Hematopoietic multipotent progenitor cell (in vitro differentiated cells): ENCODE results near the gene TMEM50B. TPM values are rescaled to one million over a fixed set of nuclear protein-coding genes. Genes with fewer than 3 reads are reported as not detected.
A peak's percentile ranks its signal among the peaks of the same experiment; 100 is the strongest.
"Not testable (repeated sequence)": the region's sequence is repeated elsewhere in the genome, so short reads cannot be mapped to it uniquely, and the experiment has no call there.

Experiments
- DNase-seq, 3 donors: peaks; one replicate each; pipeline ENCODE4 v3.0.0-alpha.2; 2011 to 2015; ENCODE audit warnings: low read depth in 2 of 3, low spot score in 2 of 3
- total RNA-seq: library from RNA; depleted of rRNA; stranded (reverse); fragments of >200 nt; gene quantifications from one replicate; pipeline ENCODE4 v1.2.3, GENCODE V29; 2012

The TMEM50B gene
- 11.6 TPM for total RNA-seq

DNA sequence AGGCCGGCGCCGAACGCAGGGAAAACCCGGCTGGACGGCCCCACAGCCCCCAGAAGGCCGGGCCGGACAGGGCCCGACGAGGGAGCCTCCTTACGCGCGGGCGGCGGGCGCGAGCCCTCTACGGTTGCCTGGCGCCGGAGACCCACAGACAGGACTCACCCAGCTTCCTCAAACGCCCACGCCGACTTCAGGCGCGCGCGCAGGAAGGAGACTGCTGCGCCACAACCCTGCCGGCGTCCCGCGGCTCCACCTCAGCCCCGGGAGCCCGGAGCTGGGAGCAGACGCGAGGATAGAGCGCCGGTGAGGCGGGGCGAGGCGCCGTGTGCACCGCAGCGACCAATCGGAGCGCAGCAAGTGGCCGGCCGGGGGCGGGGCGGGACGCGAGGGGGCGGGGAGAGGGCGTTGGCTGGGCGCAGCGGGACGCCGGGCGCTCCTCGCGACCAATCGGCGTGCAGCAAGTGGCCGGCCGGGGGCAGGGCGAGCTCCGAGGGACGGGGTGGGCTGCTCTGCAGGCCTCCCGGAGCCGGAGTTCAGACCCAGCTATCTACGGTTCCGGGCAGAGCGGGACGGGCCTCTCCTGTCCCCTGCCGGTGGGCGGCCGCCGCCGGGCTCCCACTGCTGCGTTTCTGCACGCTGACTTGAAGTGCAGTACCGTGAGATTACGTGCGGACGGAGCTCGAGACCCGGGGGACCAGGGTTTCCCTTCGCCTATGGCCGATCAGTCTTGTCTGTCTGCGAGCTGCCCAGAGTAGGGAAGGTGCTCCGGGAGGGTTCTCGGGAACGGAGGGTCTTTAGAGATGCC is at the start of gene TMEM50B:
TMEM50B (minus strand) TSS at position 296 of the 802 bp plus-strand sequence. CDS start 11,089 bp downstream, outside the sequence.
- DNase-seq = peak; percentile 89 to 98 (median 98)

DNA sequence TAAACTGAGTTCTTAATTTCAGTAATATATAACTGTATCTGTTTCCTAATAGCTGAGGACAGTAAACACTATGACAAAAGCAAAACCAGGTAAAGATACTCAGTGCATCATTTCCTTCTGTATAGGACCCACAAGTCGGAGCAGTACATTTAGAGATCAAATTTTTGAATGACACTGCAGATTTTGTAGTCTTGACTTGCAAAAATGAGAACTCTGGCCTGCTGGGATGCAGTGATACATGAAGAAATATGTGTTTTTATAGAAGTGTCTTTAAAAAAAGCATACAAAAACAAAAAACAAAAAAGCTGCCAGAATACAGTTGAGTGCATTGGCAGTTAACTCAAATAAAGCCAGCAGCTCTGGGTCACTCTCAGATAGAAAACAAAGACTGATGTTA is 43.2 kb upstream of the TMEM50B start:
- DNase-seq = peak in 1 of 3 donors; percentile 11

DNA sequence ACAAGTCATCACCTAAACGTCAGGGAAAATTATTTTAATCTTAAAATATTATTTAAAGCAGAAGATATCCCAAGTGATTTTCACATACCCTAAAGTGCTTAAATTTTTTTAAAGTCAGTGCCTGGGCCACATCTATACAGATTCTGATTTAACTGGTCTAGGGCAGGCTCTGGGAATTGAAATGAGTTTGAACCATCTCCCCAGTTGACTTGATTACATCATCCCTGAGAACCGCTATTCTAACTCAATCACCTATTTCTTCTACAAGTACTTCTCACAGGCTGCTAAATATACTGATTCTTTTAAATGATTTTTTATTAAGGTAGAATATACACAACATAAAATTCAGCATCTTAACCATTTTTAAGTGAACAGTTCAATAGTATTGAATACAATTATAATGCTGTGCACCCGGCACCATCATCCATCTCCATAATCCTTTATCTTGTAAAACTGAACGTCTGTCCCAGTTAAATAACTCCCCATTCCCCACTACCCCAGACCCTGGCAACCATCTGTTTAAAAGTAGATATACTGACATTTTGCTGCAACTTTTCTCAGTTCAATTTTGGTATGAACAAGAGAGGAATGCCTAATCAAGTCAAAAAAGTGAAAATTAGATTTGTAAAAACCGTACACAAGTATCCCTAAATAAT is 42.7 kb upstream of the TMEM50B start:
- DNase-seq = no peak

DNA sequence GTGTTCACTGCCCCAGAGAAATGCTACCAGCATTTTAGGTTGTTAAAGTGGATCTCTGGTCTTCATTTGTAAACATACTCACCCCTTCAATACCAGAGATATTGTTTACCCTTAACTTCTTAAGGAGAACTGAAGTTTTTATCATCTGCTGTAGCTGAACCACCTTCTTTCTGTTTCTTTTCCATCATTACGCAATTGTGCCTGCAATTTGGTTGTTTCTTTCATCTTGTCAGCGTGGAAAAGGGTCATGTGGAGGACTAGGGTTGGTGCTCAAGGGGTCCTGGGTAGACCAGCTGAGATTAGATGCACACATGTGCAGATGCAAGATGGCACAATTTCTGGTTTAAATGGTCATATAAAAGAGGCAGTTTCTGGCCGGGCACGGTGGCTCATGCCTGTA is 39.1 kb upstream of the TMEM50B start:
- DNase-seq = no peak

DNA sequence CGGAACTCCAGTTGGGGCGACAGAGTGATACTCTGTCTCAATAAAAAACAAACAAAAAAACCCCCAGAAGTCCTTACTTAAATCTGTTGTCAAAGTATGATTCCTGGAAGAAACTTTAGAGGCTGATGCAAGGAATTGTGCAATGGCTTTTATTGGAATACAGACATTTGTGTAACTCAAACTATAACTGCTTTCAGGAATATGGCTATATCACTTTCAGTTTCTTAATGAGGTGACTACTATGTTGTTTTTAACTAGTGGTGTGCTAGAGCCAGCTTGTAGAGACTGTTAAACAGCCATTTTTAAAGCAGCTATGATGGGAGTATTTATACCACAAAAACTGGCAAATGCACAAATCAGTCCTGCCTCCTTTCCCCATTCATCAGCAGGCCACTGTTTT is 34.5 kb upstream of the TMEM50B start:
- no peak for DNase-seq

DNA sequence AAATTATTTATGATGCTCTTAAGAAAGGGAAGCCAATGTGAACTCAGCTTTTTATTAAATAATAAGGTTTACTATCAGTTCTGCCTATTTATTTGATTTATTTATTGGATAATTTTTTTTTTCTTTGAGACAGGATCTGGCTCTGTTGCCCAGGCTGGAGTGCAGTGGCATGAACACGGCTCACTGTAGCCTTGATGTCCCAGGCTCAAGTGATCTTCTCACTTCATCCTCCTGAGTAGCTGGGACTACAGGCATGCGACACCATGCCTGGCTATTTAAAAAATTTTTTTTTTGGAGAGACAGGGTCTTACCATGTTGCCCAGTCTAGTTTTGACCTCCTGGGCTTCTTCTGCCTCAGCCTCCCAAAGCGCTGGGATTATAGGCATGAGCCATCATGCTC is 32.7 kb upstream of the TMEM50B start:
- no peak for DNase-seq

DNA sequence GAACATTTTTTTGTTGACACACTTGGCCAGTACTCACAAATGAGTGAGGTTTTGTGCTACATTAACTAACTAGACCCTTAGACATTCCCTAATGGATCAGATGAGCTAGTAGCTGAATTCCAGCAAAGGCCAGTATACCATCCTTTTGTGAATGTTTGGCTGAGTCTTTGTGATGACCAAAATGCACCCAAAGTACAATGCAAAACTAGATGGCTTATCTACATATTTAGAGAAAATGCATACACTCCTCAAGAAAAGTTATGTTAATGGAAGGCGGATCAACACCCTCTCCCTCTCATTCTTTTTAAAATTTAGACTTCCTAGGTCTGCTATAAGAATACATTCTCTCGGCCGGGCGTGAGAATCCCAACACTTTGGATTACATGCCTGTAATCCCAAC is 31.9 kb upstream of the TMEM50B start:
- no peak for DNase-seq

DNA sequence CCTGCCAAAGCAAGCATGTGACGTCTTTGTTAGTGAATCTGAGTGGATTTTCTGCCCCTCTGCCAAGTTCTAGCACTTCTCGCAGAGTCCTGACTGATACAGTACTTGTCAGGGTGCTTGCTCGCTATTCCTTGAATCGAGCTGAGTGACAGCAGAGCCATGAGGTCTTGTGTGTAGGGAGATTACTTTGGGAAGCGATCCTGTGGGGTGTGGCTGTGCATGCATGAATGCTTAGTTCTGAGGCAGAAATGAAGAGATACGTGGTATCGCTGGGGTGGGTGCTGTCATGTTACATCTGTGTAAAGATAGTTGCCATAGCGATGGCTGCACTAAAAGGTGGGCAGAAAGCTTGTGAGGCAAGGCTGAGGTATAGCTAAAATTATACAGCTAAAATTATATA is 31.1 kb upstream of the TMEM50B start:
- no peak for DNase-seq

DNA sequence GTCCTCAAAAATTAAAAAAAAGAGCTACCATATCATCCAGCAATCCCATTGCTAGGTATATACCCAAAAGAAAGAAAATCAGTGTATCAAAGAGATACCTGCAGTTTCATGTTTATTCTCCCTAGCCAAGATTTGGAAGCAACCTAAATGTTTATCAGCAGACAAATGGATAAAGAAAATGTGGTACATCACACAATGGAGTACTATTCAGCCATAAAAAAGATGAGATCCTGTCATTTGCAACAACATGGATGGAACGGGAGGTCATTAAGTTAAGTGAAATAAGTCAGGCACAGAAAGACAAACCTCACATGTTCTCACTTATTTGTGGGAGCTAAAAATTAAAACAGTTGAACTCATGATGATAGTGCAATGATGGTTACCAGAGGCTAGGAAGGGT is 27.2 kb upstream of the TMEM50B start:
- DNase-seq = not testable (repeated sequence)

DNA sequence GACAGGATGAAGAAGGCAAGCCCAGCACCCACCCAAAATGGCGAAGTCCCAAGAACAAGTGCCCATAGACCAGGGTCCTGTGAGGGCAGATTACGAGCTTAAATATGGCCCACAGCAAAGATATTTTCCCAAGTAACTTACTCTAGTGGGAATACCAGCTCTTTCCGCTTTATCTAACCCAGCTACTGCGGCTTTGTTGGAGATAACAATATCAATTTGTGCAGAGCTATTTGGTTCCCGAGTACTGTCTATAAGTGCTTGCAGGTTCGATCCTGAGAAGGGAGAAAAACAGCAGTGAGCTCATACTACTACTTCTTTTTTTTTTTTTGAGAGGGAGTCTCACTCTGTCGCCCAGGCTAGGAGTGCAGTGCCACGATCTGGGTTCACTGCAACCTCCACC is 26.1 kb upstream of the TMEM50B start:
- no peak for DNase-seq

DNA sequence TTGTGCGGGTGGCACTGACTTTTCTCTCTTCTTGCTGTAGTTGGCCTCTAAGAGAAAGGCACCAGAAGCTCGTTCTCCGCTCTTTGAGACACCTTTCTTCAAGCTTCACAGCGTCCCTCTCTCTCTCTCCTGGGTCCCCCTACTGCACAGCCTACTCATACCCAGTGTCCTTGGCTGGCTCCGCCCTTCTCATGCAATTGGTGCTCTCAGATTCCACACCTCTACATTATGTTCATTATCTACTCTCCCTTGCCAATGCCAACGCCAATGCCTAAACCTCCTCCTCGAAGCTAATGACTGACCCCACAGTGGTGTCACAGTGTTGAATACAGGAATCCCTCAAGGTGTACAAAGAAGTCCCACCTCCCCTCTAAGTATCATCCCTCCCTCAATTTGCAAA is 16.6 kb upstream of the TMEM50B start:
- no peak for DNase-seq

DNA sequence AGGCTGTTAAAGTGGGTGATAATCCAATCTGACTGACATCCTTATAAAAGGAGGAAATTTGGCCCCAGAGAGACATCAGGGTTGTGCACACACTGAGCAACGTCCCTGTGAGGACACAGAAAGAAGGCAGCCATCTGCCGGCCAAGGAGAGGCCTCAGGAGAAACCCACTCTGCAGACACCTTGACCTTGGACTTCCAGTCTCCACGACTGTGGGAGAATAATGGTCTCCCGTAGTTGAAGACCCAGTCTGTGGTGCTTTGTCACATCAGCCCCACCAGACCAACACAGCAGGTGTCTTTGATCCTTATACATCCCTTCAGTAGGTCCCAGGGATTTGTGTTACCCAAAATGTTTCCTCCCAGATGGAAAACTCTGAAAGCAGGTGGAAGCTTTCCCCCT is 16.0 kb upstream of the TMEM50B start:
- no peak for DNase-seq

DNA sequence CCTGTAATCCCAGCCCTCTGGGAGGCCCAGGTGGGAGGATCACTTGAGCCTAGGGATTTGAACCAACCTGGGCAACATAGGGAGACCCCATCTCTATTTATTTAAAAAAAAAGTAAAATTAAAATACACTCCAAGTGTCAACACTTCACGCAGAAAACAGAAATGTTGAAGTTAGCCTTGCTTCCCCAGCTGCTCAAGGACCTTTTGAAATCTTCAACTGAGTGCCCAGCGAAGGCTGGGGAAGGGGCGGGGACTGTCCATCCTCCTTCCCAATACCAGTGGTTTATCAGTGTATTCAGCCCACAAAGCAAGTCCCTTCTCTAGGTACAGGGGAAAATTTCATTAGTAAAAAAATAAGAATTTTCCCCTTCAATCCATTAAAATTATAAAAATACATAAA is 14.0 kb upstream of the TMEM50B start:
- no peak for DNase-seq

DNA sequence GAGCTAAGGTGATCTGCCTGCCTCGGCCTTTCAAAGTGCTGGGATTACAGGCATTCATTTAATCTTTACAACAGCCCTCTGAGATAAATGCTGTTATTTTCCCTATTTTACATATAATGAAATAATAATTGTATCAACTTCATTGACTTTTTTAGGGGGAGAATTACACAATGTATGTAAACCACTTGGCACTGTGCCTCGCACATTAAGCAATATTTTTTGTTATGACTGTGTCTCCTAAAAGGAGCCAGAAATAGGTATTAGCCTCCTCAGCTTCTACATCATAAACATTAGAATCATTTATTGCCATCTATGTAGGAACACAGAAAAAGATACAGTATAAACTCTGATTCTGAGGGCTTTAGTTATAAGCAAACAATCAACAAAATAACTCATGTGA is 12.8 kb upstream of the TMEM50B start:
- peak in 1 of 3 donors; percentile 10 for DNase-seq

DNA sequence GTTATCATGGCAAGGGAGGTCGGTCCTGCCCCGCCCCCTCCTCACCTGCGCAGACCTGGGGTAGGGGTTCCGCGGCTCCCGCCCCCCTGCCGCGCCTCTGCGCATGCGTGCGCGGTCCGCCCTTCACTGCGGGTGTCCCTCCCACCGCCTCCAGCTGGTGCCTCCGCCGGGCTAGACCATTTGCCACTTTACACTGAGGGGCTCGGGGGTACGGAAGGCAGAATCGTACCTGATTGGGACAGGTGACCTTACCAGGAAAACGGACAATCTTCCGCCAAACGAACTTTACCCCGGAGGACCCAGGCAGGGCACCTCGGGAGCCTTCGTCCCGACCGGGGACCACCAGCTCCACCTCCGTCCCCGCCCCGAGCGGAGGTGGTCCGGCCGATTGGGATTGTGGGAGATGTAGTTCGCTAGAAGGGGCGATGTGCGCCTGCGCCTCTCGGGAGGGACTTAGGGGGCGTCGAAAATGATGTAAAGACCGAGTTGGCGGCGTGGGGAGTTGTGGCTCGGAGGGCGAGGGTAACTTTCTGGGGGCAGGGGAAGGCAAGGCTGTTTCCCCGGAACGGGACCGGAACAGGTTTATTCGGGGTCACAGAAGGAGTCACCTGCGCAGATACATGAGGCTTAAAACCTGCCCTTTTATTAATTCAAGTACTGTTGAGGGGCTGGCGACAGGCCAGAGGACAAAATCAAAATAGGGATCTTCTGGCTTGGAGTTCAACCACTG is 11.8 kb upstream of the TMEM50B start, which contains the start of gene DNAJC28:
DNAJC28 (minus strand) TSS at position 344 of the 730 bp plus-strand sequence. CDS start 2,323 bp downstream, outside the sequence.
- peak; percentile 85 to 98 (median 97) for DNase-seq

DNA sequence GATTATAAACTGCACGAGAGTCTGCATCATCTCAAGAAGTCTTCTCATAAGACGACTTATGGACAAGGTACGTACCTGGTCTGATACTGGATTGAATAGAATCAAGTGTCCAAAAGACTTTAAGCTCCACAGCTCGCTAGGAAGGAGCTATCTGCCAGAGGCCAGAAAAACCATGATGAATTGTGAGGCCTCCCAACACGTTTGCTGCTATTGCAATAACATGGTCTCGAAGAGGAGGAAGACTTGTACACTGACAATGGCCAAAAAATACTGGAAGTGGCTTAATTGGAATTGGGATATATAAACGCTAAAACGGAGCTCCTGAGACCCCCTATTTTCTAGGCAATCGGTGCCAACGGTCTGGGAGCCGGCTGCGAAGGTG is 11.2 kb upstream of the TMEM50B start:
- no peak for DNase-seq

DNA sequence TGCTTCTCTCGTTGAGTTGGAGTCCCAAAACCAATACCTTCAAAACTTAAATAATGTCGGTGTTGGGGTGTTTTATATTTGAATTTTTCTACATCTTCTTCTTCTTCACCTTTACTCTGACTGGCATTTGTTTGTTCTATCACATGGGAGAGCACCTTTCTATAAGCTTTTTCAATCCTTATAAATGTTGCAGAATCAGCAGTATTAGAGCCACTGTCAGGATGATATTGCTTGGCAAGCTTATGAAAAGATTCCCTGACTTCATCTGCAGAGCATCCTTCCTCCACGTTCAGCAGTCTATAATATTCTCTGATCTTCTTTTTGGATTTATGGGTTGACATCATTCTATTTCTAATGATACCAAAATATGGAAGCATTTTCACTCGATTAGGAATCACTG is 9.2 kb upstream of the TMEM50B start:
- DNase-seq = no peak

DNA sequence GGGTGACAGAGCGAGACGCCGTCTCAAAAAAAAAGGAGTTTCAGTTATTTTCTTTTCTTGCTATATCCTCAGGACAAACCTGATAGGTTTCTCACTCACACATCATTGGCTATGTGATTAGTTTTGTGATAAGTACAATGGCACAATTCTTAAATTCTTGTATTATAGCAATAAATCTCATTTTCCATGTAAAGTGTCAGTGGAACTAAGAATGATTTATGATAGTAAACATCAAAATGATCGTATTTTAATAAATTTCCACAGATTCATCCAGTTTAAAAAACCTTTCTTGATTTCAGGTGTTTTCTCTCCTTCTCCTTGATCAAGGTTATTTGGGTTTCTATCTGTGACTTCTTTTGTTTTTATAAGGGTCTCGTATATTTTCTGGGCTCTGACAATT is 8.2 kb upstream of the TMEM50B start:
- DNase-seq = no peak

DNA sequence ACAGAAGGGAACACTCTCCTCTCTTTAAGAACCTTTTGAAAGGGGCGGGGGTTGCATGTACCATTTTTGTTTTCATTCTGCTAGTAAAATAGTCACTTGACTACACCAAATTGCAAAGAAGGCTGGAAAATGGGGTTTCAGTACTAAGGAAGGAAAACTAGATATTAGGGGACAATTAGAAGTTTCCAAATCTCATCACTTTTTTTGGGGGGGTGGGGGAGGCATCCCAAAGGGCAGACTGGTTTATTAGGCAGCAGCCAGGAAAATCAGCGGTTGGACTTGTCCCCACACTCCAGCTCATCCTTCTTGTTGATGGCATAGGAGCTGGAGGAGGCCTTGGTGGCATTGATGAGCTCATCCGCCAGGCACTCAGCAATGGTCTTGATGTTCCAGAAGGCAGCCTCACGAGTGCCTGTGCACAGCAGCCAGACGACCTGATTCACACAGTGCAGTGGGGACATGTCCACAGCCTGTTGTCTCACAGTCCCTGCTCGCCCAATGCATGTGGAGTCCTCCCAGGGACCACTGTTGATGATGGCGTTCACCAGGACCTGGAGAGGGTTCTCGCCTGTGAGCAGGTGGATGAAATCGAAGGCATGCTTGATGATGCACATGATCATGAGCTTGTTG is 1.7 kb upstream of the TMEM50B start:
- no peak for DNase-seq

DNA sequence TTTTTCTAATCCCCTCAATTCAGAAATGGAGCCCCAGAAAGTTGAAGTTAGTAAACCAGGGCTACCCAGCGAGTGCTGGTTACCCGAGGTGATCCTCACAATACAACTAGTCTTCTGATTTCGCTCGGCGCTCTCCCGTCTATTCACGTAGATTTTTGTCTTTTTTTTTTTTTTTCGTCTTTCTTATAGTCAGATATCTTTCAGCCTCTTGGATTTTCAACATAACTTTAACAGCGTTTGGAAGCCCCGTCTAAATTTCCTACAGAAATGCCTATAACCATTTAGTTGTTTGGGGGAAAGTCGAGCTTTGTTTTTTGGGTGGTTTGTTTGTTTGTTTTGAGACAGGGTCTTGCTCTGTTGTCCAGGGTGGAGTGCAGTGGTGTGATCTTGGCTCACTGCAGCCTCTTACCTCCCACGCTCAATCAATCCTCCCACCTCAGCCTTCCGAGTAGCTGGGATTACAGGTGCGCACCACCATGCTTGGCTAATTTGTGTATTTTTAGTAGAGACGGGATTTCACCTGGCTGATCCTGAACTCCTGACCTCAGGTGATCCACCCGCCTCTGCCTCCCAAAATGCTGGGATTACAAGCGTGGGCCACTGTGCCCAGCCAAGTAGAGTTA is 818 bp upstream of the TMEM50B start:
- no peak for DNase-seq
